Spleen (tissue), 7 donors: ENCODE measurements around the gene VAV2.

Source experiments
- POLR2A ChIP-seq, 3 donors: fragments of 450-650 bp; IDR thresholded peaks; one replicate each; pipeline ENCODE4 v1.5.1; 2017; ENCODE audit warnings: antibody characterized with exemption in 3 of 3, mild to moderate bottlenecking in 1 of 3
- TF ChIP-seq, protein P1 (sequence below), 11 experiments: fragments of 200-600 bp in 7 of 11; fragments of 450-650 bp in 4 of 11; sonication (generic) in 4 of 11; IDR thresholded peaks in 8 of 11; conservative IDR thresholded peaks in 3 of 11; 1 replicate in 7 of 11; 2 replicates in 4 of 11; pipeline versions ENCODE4 v1.4.0 to v1.8.0; 2016 to 2021; ENCODE audit warnings: antibody characterized with exemption in 11 of 11, inconsistent platforms in 4 of 11, mild to moderate bottlenecking in 1 of 11
- donor health status: DM: no; HTN: no; CAD: no; lungs with moderate emphysema.
- donor health status: DM: no; HTN: no; CAD: no.
- donor health status: DM: no; HTN: no; CAD: no.

DNA sequence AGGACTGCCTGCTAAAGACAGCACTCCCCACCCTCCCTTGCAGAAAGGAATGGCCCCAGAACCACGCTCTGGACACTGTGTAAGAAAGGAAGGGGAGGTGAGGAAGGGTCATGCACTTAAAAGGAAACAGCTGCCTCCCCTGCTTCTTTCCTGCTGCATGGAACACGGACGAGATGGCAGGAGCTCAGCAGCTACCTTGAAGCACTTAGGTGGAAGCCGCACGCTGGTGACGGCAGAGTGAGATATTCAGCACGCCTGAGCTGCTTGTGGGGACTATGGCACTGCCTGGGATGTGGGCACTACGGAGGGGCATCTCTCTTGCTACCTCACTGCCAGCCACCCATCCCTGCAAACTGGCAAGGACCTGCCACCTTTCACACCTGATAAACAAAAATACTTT is 101.5 kb downstream of the VAV2 start:
- TF ChIP-seq, protein P1, sequence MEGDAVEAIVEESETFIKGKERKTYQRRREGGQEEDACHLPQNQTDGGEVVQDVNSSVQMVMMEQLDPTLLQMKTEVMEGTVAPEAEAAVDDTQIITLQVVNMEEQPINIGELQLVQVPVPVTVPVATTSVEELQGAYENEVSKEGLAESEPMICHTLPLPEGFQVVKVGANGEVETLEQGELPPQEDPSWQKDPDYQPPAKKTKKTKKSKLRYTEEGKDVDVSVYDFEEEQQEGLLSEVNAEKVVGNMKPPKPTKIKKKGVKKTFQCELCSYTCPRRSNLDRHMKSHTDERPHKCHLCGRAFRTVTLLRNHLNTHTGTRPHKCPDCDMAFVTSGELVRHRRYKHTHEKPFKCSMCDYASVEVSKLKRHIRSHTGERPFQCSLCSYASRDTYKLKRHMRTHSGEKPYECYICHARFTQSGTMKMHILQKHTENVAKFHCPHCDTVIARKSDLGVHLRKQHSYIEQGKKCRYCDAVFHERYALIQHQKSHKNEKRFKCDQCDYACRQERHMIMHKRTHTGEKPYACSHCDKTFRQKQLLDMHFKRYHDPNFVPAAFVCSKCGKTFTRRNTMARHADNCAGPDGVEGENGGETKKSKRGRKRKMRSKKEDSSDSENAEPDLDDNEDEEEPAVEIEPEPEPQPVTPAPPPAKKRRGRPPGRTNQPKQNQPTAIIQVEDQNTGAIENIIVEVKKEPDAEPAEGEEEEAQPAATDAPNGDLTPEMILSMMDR (IDR thresholded peaks at IDR 0.05 in 8 of 11, conservative IDR thresholded peaks at IDR 0.05 in 3 of 11), result no peak
- TF ChIP-seq POLR2A (IDR thresholded peaks at IDR 0.05), result no peak
